HG03520 (cell line): ENCODE data around the gene TCEANC2.
"Not testable (repeated sequence)": the region's sequence is repeated elsewhere in the genome, so short reads cannot be mapped to it uniquely, and the experiment has no call there.

Experiments used
- ATAC-seq: cut with Tn5 transposase; IDR thresholded peaks from one replicate; pipeline ENCODE4 v1.9.1; 2021; ENCODE audit warnings: mild to moderate bottlenecking, moderate library complexity; ENCODE audit not compliant: unreplicated experiment

Gene TCEANC2

DNA sequence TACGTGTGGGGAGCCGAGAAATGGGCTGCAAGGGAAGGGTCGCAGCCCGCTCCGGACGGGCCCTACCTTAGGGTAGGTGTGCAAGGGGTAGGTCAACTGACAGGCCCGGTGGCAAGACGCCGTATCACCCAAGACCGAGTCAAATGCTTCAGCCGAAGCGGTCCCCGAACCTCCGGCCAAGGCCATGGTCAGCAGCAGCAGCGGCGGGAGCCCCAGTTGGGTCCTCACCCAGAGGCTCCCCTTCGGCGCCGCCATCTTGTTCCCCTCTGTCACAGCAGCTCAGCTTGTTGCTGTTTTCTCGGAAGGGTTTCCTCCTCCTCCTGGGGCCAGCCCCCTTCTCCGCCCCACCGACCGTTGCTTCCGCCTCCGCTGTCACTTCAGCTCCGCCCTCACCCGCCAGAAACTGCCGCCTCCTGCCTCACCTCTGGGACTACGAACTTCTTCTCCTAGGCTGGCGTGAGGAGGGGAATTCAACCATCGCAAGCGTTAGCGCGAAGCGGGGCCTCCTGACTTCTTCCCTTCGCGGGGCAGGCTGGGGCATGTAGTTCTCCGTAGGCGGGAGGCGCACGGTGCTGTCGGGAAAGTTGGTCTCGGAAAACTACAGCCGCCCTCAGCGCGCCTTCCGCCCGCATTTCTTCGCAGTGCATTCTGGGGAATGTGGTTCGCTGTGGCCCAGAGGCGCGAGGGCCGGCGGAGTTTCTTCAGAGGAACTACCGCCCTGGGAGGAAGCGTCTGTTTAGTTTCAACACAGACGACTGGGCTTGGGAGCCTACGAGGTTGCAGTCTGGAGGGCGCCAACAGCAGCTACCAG is at the start of gene TCEANC2, which contains the start of gene TMEM59:
Gene TCEANC2 (plus strand): TSS at position 675 of the 811 bp plus-strand sequence. CDS start 815 bp downstream, outside the sequence.
Gene TMEM59 (minus strand): TSS at position 271 of the 811 bp plus-strand sequence. CDS start 16 bp downstream, at position 255.
- ATAC-seq = peak; percentile 85

GRCh38 chr1:54003750-54004480 is 49.5 kb upstream of the TCEANC2 start:
- ATAC-seq = not testable (repeated sequence)

DNA sequence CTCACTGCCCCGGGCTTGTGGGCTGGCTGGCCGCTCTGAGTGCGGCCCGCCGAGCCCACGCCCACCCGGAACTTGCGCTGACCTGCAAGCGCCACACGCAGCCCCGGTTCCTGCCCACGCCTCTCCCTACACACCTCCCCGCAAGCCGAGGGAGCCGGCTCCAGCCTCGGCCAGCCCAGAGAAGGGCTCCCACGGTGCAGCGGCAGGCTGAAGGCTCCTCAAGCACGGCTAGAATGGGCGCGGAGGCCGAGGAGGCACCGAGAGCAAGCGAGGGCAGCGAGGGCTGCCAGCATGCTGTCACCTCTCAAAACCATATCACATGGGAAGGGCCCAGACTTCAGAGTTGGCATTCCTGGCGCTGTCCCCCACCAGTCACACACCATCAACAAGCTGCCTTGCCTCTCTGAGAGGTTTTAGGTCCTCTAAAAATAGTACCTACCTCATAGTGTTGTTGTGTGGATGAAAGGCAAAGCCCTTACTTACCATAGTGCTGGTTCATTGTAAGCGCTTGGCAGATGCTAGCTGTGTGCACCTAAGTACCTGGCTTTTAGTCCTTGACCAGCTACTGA is 48.8 kb upstream of the TCEANC2 start:
- no peak for ATAC-seq

DNA sequence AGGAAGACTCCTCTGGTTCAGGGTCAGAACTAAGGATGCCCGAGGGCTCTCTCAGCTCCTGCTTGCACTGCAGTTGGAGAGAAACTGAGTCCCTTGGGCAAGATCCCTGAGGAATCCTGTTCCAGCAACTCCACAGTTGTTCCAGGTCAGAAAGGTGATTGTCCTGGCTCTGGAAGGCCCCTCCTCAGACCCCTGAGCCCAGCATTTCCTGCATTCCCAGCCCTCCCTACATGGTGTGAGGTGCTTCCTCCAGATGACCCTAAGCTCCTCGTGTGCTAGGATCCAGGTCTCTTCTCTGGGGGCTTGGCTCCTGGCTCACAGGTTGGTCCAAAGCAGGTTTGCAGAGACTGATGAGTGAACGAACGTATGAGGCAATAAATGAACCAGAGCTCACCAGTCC is 46.9 kb upstream of the TCEANC2 start:
- ATAC-seq = no peak

- ATAC-seq = no peak
These were observed 45.8 kb upstream of the TCEANC2 start for GRCh38 chr1:54007613-54008012.

DNA sequence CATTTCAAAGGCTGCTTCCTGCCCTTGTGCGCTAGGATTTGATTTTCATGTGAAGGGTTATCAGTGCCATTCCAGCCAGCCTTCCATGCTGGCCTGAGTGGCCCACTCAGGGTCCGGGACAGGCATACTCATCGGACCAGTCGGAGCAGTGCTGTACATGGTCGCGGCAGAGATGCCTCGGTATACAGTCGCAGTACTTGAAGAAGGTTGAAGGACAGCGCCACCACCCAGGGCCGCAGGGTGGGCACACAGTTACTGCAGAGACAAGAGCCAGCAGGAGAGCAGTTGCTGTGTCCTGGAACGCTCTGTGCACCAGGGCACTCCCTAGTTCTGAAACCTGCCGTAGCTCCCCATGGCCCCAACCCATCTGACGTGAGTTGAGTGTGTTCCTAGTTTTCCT is 44.5 kb upstream of the TCEANC2 start:
- ATAC-seq = no peak

DNA sequence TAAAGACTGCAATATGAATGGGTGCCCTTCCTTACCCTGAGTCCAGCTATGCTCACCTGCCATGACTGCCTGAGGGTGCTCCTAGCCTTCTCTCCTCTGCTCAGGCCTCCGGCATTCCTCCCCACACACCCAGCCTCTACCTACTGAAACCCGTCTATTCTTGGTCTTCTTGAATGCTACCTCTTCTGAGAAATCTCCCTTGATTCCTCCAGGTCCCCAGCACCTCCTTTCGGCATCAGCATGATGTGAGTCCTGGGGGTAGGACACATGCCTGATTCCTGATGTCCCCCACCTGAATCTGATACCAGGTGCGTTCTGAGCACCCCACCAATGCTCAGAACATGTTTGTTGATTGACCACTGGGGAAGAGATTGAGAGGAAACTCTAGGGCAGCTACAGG is 44.0 kb upstream of the TCEANC2 start:
- ATAC-seq = no peak

- ATAC-seq = no peak
These were observed 42.8 kb upstream of the TCEANC2 start for GRCh38 chr1:54010415-54011117.

DNA sequence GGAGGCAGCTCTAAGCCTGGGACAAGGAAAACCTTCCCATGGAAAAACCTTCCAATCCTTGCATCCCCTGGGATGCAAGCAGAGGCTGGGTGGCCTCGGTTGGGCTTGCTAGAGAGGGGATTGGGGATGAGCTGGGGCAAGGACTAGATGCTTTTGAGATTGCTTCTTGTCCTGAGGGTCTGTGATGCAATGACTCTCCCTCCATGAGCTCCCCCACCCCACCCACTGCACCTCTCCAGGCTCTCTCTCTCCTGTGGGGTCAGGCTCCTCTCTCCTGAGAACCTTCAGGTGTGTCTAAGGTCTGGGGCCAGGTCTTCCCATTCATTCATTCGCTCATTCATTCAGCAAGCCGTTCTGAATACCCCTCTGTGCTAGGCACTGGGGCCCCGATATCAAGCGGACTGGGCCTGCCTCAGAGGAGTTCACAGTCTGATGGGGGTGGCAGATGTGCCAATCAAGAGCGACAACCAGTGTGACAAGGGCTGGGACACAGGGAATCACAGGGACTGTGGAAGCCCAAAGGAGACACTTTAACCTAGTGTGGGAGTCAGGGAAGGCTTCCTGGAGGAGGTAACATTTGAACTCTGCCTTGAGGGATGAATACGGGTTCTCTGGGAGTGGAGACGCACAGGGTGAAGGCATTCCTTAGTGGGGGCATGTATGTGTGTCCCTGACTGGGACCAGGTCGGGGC is 41.9 kb upstream of the TCEANC2 start:
- ATAC-seq = no peak

GRCh38 chr1:54012008-54012325 is 41.4 kb upstream of the TCEANC2 start:
- ATAC-seq = no peak

- no peak for ATAC-seq
These were observed 40.5 kb upstream of the TCEANC2 start for GRCh38 chr1:54012863-54013262.

GRCh38 chr1:54013393-54014008 is 39.9 kb upstream of the TCEANC2 start:
- ATAC-seq = no peak

GRCh38 chr1:54014009-54014629 is 39.3 kb upstream of the TCEANC2 start:
- ATAC-seq = no peak

DNA sequence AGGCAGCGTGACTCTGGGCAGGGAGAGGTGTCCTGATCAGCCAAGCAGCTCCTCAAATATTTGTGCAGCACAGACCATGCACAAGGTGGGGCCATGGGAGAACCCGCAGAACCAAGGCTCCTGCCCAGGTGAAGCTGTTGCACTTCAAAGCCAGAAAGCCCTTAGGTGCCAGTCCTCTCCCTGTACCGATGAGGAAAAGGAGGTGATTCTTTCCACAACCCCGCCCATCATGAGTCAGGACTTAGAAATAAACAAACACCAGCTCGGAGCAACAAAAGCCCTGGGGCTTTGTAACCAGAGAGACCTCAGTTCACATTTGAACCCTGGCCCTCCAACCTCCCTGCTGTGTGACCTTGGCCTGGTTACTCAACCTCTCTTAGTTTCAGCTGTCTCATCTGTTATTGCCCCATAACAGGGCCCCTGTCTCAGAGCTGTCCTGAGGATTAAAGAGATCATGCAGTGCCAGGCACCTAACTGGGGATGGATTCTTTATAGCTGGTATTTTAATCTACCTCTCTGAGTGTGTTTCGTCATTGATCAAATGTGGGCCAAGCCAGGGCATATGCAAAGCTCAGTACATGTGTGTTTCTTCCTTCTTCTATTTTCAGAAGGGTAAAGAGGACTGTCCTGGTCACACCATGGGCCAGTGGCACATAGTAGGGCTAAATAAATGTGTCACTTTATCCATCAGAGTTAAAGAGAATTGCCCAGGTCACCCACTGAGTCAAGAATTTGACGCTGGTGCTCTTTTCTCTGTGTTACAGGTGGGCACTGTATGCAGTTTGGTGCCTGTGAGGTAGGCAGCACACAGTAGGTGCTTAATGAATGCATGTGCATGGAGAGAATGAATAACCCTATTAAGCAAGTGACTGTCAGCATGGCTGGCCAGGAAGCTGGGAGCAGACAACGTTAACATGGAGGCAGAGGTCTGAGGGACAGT is 36.8 kb upstream of the TCEANC2 start:
- ATAC-seq = no peak

DNA sequence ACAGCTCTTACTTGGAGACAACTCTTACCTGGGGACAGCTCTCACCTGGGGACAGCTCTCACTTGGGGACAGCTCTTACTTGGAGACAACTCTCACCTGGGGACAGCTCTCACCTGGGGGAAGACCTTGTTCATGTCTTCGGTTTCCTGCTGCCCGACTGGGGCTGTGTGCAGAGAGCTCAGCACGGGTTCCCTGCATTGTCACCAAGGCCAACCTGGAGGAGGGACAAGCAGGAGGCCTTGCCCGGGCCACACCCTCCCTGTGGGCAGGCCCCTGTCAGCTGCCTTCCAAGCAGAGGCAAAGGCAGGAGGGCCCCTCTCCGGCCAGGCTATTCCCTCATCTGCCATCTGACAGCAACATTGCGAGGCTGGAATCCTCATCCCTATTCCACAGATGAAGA is 35.4 kb upstream of the TCEANC2 start, which contains the start of gene LDLRAD1:
Gene LDLRAD1 (minus strand): TSS at position 208 of the 400 bp plus-strand sequence. CDS start 74 bp downstream, at position 134.
- ATAC-seq = no peak

DNA sequence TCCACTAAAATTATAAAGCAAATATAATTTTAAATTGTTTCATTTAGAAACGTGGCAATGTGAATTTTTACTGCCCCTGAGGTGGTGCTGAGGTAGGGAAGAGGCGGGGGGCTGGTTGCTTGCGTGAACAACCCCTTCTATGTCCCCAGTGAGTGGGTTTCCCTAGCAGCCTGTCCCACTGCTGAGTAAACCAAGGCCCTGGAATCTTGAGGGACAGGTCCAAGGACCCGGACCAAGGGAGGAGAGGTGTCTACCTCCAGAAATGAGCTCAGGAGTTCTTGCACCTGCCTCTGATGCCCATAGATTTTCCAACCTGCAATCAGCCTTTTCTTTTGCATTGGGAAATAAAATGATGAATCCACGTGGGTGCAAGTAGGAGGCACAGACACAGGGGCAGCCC is 34.8 kb upstream of the TCEANC2 start:
- no peak for ATAC-seq

- ATAC-seq = not testable (repeated sequence)
These were observed 33.7 kb upstream of the TCEANC2 start for GRCh38 chr1:54019562-54020176.

DNA sequence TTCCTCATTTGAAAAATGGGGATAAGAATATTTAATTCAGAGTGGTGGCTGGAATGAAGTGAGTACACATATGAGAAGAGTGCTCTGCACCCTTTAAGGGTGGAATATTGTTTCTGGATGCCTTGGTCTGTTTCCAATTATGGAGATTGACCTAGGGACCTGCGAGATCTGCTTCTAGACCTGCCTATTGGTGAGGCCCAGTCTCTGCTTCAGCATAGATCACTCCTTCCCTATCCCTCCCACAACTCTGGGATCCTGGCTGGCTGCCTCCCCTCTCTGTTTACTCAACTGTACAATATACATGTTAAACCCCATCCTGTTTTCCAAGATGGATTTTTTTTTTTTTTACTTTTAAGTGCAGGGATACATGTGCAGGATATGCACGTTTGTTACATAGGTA is 29.1 kb upstream of the TCEANC2 start:
- ATAC-seq = no peak
